HT1080 (cell line): ENCODE measurements around the gene PDE8A. TPM values are rescaled to one million over a fixed set of nuclear protein-coding genes. Genes with fewer than 3 reads are reported as not detected.

ENCODE experiments used
- DNase-seq: peaks from one replicate; pipeline ENCODE4 v3.0.0-alpha.2; 2015; ENCODE audit warnings: low read depth
- total RNA-seq: library from RNA; depleted of rRNA; stranded (reverse); fragments of >200 nt; shearing (Covaris generic); gene quantifications from 2 replicates; pipeline ENCODE4 v1.2.3, GENCODE V29; 2014

The PDE8A gene
- total RNA-seq, 1 experiment from 2014 or later = 26.8 TPM

DNA sequence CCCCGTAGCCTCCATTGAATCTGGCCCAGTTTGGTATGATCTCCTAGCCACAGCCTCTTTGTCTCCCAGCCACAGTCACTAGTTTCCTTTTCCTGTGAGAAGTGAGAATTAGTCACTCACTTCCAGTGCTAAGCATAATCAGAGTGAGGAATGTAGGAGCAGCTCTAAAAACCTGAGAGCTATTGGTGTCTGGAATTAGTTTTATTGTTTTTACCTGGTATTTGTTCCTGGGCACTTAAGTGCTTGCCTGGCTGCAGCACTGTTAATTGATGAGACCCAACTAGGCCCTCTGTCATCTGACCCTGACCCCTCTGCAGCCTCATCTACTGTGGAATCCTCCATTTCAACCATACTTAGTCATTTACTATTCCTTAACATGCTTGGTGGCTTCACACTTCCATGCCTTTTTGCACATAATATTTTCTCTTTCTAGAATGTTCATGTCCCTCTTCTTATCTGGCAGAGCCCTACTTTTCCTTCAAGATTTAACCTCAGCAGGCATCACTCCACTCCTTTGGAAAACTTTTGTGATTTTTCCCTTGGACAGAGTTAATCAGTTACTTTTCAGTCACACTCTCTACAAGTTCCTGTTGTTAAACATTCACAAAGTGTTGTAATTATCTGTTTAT, 48.8 kb downstream of the PDE8A start:
- DNase-seq = peak; percentile 77

DNA sequence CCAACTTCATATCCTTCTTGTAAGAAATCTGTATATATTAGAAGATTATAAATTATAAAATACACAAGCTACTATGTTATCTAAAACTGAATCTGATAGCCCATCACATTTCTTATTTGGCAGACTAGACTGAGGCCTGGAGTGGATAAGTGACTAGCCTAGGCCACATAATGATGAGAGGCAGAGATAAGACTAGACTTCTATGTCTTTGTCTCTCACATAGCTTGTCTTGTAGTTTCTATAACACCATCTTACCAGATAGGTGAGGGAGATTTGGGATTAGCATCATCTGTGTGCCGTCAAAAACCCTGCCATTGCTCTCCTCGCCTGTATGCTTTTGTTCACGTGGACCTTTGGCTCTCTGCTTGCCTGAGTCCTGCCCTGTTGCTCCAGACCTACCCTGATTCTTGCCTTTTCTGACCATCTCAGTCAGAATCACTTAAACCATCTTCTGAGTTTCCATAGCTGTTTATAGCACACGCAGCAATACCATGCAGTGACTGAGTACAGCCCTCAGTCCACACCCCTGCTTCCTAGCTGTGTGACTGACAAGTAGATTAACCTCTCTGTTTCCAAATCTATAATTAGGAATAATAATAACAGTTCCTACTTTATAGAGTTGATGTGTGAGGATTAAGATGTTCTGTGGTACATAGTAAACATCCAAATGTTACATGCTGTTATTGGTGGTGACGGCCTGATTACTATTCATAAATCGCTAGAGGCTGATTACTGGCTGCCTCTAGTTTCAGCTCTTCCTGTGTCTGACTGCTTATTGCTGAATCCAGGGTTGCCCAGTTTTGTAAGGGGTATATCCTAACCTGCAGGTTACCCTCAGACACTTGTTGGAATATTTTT, 49.7 kb downstream of the PDE8A start:
- DNase-seq = no peak

DNA sequence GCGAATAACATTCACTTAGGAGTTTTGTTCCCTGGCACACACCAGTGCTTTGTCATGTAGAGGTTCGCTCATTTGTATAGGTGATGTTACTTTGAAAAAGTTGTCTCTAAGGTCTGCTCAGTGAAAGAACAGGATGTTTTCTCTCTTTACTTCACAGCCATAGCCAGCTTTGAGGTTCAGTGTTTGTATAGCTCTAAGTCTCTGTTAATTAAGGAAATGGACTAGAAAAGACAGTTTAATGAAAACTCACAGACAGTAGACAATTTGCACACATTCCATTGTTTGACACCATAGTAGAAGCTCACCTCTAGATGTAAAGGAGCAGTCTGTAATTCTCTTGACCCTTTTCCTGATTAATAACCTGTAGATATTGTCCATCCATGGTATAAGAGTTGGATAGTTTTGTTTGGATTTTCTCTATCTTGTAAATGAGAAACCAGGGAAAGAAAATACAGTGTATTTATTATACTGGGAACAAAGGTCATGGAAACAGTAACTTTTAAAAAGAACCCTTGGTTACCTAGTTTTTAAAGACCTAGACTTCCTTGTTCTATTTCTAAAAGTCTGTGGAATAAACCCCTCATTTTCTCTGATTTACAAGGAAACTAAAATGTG, 50.4 kb downstream of the PDE8A start:
- DNase-seq = no peak

DNA sequence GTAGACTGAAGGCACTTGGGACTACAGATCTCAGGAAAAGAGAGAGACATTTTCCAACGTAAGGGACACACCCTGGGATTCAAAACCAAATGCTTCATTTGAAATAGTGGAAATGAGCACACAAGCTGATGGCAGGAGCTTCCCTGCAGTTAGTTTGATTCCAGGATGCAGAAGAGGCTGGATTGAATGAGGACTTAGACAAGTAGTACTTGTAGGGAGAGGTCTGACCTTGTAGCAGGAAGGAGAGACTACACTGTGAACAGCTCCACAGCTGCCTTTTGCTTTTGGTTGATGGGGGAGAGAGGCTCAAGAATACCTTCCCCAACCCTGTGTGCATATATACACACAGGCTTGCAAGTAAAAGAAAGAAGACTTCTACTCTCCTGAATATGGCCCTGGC, 51.5 kb downstream of the PDE8A start:
- DNase-seq = no peak

GRCh38 chr15:85034276-85034675, 52.6 kb downstream of the PDE8A start:
- no peak for DNase-seq

DNA sequence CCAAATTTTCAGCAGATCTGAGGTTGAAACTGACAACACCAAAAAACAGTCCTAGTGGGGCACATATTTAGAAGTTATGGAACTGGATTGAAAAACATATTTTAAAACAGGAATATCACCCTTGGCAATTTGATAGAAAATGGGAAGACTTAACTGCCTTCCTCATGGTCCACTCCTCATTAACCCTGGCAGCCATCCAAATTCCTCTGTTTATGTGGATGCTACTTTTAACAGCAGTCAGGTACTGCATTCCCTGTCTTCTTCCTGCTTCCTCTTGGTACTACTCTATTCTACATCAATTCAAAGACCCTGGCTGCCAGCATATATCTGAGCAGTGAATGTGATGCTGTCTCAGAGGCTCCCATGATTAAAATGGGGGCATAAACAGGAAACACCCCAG, 54.3 kb downstream of the PDE8A start:
- DNase-seq = no peak

- DNase-seq = no peak
Observed at GRCh38 chr15:85036716-85037115, 55.1 kb downstream of the PDE8A start.

- no peak for DNase-seq
Observed at GRCh38 chr15:85037641-85038040, 56.0 kb downstream of the PDE8A start.

DNA sequence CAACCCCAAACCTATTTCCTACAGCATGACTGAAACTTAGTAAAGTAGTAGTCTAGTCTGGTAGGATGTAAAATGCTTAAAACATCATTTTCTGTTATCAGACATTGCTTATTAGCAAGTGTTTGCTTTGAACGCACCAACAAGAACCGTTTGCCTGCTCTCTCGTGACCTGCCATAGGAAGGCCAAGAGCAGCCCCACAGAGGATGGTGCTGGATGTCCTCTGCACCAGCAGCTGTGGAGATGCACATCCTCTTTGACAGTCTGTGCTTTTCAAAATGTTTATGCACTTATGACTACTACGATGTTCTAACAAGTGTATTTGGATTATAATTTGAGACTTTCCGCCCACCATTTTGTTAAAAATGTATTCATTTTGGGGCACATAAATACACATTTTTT, 59.6 kb downstream of the PDE8A start:
- DNase-seq = no peak

GRCh38 chr15:85044251-85044853, 62.7 kb downstream of the PDE8A start:
- peak; percentile 70 for DNase-seq

DNA sequence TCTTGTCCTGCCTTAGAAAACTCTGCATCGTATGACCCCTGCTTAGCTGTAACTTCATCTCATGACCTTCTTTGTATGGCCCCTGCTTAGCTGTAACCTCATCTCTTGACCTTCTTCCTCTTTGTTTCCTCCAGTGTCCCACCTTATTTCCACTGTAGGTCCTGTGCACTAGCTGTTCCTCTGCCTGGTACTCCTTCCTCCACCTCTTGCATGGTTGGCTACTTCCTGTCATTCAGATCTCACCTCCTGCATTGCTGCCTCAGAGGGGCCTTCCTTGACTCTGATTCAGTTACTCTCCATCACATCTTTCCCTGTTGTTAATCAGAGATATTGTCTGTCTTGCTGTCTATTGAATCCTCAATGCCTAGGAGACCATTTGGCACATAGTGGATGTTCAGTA, 63.2 kb downstream of the PDE8A start:
- no peak for DNase-seq

- no peak for DNase-seq
Observed at GRCh38 chr15:85045615-85046014, 64.0 kb downstream of the PDE8A start.

DNA sequence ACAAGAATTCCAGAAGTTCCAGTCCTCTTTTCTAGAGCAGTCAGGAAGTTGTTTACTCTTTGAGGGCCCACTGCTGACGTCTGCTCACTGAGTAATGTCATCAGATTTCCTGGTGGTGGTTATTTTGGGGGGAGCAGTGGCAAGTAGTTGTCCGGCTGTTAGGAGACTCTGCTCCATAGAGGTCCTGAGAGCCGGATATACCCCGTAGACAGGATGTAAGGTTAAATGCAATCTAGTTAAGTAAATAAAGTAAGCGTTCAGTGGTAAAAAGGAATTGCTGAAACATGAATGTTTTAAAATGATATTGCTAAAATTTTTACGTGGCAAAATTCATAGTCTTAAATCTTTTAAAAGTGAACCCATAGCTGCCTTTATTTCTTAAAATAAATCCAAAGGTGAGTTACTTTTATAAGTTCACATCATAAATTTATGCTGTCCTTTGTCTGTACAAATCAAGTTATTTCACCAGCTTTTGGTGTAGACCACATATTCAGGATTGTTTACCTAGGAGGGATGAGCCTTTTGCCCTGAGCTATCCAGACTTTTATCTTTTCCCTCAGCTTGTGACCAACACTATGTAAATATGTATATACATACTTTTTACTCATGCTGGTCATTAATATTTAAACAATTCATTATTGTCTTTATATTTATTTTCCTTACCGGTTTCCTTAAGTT, 65.8 kb downstream of the PDE8A start:
- peak; percentile 97 for DNase-seq

GRCh38 chr15:85048430-85048829, 66.8 kb downstream of the PDE8A start:
- DNase-seq = no peak

- no peak for DNase-seq
Observed at GRCh38 chr15:85049805-85050204, 68.1 kb downstream of the PDE8A start.

- no peak for DNase-seq
Observed at GRCh38 chr15:85059734-85060133, 78.1 kb downstream of the PDE8A start.

- no peak for DNase-seq
Observed at GRCh38 chr15:85062560-85062959, 80.9 kb downstream of the PDE8A start.

GRCh38 chr15:85063088-85063487, 81.4 kb downstream of the PDE8A start:
- DNase-seq = no peak

DNA sequence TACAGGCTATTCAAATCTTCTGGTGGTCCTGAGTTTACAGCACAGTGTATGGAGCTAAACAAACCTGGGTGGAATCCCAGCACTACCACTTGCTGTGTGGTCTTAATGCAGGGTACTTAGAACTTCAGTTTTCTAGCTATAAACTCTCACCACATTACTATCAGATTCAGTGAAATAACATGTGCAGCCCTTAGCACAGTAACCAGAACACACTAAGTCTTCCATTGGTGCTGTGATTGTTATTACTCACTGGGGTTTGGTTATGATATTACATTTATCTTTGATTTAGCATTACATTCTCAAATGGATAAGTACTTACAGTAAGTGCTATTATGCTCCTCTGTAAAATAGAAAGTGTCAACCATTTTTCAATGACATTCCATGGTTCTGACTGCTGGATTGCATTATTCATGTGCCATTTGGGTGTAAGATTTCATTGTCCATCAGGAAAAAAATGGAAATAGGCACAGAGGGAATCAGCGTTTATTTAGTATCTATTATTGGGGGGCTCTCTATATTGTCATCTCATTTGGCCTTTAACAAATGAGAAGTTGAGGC, 81.9 kb downstream of the PDE8A start:
- DNase-seq = no peak

GRCh38 chr15:85064710-85065109, 83.1 kb downstream of the PDE8A start:
- DNase-seq = no peak

GRCh38 chr15:85071061-85071460, 89.4 kb downstream of the PDE8A start:
- no peak for DNase-seq
